HuH-7 (cell line): ENCODE data around the gene CTIF.
A peak's percentile ranks its signal among the peaks of the same experiment; 100 is the strongest.
"Not testable (repeated sequence)": the region's sequence is repeated elsewhere in the genome, so short reads cannot be mapped to it uniquely, and the experiment has no call there.

Source experiments
- DNase-seq: peaks from one replicate; pipeline ENCODE4 v3.0.0; 2011; ENCODE audit warnings: low spot score

Gene CTIF

GRCh38 chr18:48868468-48869466 lies 329.9 kb downstream of the CTIF start:
- DNase-seq: peak; percentile 48

GRCh38 chr18:48869591-48869990 lies 330.8 kb downstream of the CTIF start:
- DNase-seq: no peak

- DNase-seq: not testable (repeated sequence)
These were observed 332.1 kb downstream of the CTIF start for GRCh38 chr18:48870926-48871325.

GRCh38 chr18:48871391-48872166 lies 332.7 kb downstream of the CTIF start:
- no peak for DNase-seq

- no peak for DNase-seq
These were observed 333.7 kb downstream of the CTIF start for GRCh38 chr18:48872234-48873145.

GRCh38 chr18:48874233-48874632 lies 335.4 kb downstream of the CTIF start:
- no peak for DNase-seq

- DNase-seq: no peak
These were observed 335.9 kb downstream of the CTIF start for GRCh38 chr18:48874701-48875162.

- DNase-seq: no peak
These were observed 336.6 kb downstream of the CTIF start for GRCh38 chr18:48875314-48875941.

GRCh38 chr18:48875942-48876511 lies 337.2 kb downstream of the CTIF start:
- DNase-seq: peak; percentile 53

- no peak for DNase-seq
These were observed 337.8 kb downstream of the CTIF start for GRCh38 chr18:48876590-48876989.

- DNase-seq: no peak
These were observed 339.1 kb downstream of the CTIF start for GRCh38 chr18:48877941-48878340.

GRCh38 chr18:48878471-48878870 lies 339.6 kb downstream of the CTIF start:
- DNase-seq: no peak

- no peak for DNase-seq
These were observed 340.2 kb downstream of the CTIF start for GRCh38 chr18:48879008-48879431.

GRCh38 chr18:48880931-48881330 lies 342.1 kb downstream of the CTIF start:
- DNase-seq: no peak

- DNase-seq: no peak
These were observed 343.5 kb downstream of the CTIF start for GRCh38 chr18:48882379-48882778.

- no peak for DNase-seq
These were observed 345.5 kb downstream of the CTIF start for GRCh38 chr18:48884306-48884705.

- no peak for DNase-seq
These were observed 345.9 kb downstream of the CTIF start for GRCh38 chr18:48884771-48885170.

GRCh38 chr18:48885266-48885923 lies 346.6 kb downstream of the CTIF start:
- no peak for DNase-seq

- DNase-seq: no peak
These were observed 347.1 kb downstream of the CTIF start for GRCh38 chr18:48885924-48886400.
